ENCODE results near the gene PHACTR1.

DNA sequence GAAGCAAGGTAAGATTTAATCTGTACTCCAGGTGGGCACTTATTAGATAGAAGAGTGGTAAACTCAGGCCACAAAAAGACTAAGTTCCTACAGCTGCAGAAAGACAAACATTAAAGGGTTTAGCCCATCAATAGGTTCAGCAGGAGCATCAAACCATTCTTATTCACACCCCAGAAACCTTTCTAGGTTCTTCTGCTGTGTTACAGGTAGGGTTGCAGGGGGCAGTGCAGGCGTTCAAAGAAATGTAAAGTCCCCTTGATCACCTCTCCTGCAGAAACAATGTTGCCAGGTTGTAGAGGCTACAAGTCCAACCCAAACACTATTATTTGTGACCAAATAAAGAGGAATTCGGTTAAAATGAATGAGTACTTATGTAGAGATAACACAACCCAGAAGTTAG lies 31.8 kb downstream of the PHACTR1 start:
- TF ChIP-seq, protein P1, sequence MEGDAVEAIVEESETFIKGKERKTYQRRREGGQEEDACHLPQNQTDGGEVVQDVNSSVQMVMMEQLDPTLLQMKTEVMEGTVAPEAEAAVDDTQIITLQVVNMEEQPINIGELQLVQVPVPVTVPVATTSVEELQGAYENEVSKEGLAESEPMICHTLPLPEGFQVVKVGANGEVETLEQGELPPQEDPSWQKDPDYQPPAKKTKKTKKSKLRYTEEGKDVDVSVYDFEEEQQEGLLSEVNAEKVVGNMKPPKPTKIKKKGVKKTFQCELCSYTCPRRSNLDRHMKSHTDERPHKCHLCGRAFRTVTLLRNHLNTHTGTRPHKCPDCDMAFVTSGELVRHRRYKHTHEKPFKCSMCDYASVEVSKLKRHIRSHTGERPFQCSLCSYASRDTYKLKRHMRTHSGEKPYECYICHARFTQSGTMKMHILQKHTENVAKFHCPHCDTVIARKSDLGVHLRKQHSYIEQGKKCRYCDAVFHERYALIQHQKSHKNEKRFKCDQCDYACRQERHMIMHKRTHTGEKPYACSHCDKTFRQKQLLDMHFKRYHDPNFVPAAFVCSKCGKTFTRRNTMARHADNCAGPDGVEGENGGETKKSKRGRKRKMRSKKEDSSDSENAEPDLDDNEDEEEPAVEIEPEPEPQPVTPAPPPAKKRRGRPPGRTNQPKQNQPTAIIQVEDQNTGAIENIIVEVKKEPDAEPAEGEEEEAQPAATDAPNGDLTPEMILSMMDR (IDR thresholded peaks at IDR 0.05), result no peak
- no peak for TF ChIP-seq POLR2AphosphoS5 (IDR thresholded peaks at IDR 0.05)
- TF ChIP-seq POLR2A (IDR thresholded peaks at IDR 0.05), result no peak

All from stomach (tissue), 4 donors.